A549 (cell line): ENCODE results near the gene UIMC1.

Source experiments
- HDAC2 ChIP-seq: fragments of 200-600 bp; sonication (generic); IDR thresholded peaks from 2 replicates; pipeline ENCODE4 v1.6.1; 2016
- HOXA7 ChIP-seq: fragments of 250-450 bp; sonication (Bioruptor Pico); IDR thresholded peaks from 2 replicates; pipeline ENCODE4 v1.5.0; 2020; ENCODE audit warnings: mild to moderate bottlenecking, moderate library complexity
- POLR2AphosphoS2 ChIP-seq: conservative IDR thresholded peaks from 2 replicates; pipeline ENCODE4 v1.6.1; 2012; ENCODE audit warnings: low read length, improper control_type of control experiment, inconsistent platforms
- SREBF2 ChIP-seq: fragments of 450-650 bp; IDR thresholded peaks from 2 replicates; pipeline ENCODE4 v1.6.1; 2014; ENCODE audit warnings: mild to moderate bottlenecking, moderate library complexity
- TF ChIP-seq, protein P1 (sequence below): fragments of >200 bp; sonication (Bioruptor Twin); formaldehyde crosslinking; IDR thresholded peaks from 3 replicates; pipeline ENCODE4 v1.5.1; 2016
- TF ChIP-seq, protein P2 (sequence below): fragments of 200-600 bp; sonication (generic); IDR thresholded peaks from 2 replicates; pipeline ENCODE4 v1.6.1; 2016; ENCODE audit warnings: antibody characterized with exemption, mild to moderate bottlenecking, moderate library complexity

DNA sequence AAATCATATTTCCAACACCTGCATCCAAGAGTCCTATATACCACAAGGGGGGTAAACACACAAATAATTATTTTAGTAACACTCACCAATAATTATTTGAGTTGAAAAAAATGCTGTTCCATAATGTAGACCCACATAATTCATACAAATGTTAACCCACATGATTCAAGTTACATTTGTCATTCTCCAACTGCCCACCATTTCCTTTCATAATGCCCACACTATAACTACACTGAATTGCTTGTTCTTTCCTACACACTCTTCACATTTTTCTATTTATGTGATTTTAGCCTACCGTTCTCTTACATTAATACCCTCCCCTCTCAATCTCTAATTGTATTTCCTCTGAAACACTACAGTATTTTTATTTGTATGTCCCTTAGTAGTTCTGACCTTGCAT lies 71.6 kb downstream of the UIMC1 start:
- TF ChIP-seq SREBF2 (no peak), POLR2AphosphoS2 (no peak), HOXA7 (CRISPR knock-in tag) (no peak), HDAC2 (no peak)
- TF ChIP-seq, protein P1, sequence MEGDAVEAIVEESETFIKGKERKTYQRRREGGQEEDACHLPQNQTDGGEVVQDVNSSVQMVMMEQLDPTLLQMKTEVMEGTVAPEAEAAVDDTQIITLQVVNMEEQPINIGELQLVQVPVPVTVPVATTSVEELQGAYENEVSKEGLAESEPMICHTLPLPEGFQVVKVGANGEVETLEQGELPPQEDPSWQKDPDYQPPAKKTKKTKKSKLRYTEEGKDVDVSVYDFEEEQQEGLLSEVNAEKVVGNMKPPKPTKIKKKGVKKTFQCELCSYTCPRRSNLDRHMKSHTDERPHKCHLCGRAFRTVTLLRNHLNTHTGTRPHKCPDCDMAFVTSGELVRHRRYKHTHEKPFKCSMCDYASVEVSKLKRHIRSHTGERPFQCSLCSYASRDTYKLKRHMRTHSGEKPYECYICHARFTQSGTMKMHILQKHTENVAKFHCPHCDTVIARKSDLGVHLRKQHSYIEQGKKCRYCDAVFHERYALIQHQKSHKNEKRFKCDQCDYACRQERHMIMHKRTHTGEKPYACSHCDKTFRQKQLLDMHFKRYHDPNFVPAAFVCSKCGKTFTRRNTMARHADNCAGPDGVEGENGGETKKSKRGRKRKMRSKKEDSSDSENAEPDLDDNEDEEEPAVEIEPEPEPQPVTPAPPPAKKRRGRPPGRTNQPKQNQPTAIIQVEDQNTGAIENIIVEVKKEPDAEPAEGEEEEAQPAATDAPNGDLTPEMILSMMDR: no peak
- TF ChIP-seq, protein P2, sequence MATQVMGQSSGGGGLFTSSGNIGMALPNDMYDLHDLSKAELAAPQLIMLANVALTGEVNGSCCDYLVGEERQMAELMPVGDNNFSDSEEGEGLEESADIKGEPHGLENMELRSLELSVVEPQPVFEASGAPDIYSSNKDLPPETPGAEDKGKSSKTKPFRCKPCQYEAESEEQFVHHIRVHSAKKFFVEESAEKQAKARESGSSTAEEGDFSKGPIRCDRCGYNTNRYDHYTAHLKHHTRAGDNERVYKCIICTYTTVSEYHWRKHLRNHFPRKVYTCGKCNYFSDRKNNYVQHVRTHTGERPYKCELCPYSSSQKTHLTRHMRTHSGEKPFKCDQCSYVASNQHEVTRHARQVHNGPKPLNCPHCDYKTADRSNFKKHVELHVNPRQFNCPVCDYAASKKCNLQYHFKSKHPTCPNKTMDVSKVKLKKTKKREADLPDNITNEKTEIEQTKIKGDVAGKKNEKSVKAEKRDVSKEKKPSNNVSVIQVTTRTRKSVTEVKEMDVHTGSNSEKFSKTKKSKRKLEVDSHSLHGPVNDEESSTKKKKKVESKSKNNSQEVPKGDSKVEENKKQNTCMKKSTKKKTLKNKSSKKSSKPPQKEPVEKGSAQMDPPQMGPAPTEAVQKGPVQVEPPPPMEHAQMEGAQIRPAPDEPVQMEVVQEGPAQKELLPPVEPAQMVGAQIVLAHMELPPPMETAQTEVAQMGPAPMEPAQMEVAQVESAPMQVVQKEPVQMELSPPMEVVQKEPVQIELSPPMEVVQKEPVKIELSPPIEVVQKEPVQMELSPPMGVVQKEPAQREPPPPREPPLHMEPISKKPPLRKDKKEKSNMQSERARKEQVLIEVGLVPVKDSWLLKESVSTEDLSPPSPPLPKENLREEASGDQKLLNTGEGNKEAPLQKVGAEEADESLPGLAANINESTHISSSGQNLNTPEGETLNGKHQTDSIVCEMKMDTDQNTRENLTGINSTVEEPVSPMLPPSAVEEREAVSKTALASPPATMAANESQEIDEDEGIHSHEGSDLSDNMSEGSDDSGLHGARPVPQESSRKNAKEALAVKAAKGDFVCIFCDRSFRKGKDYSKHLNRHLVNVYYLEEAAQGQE: no peak
